Stimulated activated naive CD4-positive, alpha-beta T cell (primary cell): ENCODE measurements around the gene NR2F2.

Experiments
- DNase-seq, 6 experiments: peaks; one replicate each; lab custom pipeline; 2025; lab: John Stamatoyannopoulos, UW

Gene NR2F2

GRCh38 chr15:96332637-96333121 is 2.2 kb downstream of the NR2F2 start:
- no peak for DNase-seq

DNA sequence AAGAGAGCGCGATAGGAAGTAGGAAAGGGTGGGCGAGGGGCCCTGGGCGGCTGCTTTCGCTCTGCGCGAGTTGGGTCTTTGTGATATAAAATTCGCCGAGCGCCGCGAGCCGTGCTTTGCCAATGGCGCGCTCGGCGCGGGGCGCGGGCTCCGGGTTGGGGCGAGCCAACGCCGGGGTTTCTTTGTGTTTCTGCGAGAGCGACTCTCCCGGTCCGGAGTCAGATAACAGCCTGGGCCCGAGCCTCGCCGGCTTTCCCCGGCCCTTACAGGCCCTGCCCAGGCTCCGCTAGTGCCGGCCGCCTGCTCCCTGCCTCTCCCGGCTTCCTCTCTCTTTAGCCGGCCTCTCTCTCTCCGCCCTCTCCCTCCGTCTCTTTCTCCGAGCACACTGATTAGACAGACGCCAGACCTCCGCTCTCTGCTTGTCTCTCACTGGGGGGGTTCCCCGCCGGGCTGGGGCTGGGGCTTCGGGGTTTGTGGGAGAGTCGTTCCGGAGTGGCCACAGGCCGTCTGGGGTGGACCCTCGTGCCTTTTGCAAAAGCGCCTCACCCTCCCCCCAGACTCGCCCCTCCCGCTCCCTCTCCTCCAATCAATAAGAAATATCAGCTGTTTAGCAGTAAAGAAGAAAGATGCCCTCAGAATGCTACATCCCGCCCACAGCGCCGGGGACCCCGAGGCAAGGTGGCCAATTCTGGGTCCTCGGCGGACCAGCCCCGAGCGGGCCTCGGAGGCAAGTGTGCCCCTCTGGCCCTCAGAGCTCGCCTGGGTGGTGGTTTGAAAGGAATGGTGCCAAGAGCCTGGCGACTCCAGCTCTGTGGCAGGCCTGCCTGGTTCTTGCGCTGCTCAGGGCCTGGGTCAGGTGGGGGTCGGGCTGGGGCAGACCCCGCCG is 2.9 kb downstream of the NR2F2 start:
- no peak for DNase-seq

DNA sequence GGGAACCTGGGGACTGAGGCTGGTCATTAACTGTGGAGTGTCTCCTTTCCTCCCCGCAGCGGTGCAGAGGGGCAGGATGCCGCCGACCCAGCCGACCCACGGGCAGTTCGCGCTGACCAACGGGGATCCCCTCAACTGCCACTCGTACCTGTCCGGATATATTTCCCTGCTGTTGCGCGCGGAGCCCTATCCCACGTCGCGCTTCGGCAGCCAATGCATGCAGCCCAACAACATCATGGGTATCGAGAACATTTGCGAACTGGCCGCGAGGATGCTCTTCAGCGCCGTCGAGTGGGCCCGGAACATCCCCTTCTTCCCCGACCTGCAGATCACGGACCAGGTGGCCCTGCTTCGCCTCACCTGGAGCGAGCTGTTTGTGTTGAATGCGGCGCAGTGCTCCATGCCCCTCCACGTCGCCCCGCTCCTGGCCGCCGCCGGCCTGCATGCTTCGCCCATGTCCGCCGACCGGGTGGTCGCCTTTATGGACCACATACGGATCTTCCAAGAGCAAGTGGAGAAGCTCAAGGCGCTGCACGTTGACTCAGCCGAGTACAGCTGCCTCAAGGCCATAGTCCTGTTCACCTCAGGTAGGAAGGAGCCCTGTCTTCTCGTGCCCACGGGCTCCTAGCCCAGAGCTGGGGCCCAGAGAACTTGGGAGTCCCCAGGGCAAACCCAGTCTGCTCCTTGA is 3.7 kb downstream of the NR2F2 start:
- no peak for DNase-seq

GRCh38 chr15:96334705-96335410 is 4.4 kb downstream of the NR2F2 start:
- DNase-seq, result no peak

- DNase-seq, result no peak
Observed at GRCh38 chr15:96335411-96336024, 5.0 kb downstream of the NR2F2 start.

DNA sequence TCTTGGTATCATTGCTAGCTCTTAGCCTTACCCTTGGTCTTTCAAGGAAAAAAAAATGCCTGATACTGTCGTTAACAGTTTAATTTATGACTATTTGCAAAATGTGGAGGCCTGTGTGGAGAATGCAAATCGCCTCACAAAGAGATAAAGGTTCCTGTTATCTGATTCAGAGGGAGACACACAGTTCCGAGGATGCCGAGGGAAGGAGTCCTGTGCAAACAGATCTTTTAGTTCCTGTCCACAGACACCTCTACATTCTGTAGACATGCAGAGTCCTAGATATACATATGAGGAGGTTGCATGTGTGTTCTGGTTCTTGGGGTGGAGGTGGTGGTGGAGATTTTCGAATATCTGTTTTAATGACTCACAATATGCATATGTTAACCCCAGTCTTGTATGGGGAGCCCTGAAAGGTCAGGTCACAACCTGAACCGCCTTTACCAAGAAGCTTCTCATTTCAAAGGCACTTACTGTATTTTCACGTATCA is 5.7 kb downstream of the NR2F2 start:
- DNase-seq, result no peak

- DNase-seq, result no peak
Observed at GRCh38 chr15:96336596-96337364, 6.3 kb downstream of the NR2F2 start.

- no peak for DNase-seq
Observed at GRCh38 chr15:96337365-96338023, 7.0 kb downstream of the NR2F2 start.

DNA sequence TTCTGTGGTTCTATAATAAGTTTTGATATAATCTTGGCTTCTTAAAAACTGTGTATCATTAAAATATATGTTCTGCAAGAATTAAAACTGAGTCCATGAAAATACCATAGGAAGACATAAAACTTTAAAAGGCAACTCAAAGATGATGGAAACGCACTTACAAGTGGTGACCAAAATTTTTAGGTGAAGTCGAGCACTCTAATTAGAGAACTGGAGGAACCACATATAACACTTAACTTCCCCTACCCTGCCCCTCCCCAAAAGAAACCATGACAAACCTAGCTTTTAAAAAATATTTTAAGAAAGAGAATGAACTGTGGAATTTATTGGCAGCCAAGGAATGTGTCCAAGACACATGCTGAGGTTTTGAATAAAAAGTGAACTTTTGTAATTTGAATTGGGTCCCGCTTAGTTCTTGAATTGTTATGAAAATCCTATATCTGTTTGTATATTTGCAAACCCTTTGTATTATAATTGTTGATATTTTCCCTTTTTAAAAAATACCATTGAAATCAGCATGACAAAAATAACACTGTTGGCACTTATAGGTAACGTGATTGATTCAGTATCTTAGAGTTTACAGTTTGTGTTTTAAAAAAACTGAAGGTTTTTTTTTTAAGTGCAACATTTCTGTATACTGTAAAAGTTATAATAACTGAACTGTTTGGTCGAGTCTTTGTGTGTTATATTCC is 7.7 kb downstream of the NR2F2 start:
- DNase-seq, result no peak

DNA sequence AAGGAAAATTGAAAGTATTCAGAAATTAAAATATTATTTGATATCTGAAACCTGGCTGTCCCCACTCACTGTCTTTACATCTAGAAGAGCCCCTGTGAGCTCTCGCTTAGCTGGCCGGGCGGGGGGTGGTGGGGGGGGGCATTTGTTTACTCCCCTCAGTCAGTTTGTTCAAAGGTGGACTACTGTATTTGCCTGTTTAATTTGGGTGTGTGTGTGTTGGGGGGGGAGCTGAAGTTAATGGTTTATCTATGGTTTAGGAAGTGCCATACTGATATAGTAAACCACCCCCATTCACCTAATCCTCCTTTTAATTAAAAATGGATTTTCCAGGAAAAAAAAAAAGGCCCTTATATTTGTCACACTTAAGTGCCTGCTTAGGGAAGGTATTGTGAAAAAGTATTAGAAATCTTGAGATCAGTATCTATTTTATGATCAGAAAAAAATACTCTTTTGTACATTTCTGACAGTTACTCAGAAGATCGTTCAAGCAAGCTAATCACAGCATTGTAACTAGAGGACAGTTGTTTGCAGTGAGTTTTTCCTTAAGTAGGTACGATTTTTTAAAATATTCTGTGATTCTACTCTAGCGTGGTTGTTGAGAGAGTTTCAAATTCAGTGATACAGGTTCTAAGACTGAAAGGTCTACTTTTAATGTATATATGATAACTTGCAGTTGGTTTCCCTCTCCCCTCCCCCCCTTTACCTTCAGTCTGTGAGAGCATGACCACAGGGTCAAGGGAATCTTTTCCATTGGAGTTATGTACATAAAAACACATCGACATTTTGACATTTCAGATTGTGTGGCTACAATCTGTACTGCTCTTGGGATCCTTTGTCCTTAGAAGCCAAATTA is 8.5 kb downstream of the NR2F2 start:
- no peak for DNase-seq

GRCh38 chr15:96339619-96340347 is 9.3 kb downstream of the NR2F2 start:
- no peak for DNase-seq

- DNase-seq, result no peak
Observed at GRCh38 chr15:96340348-96340597, 9.8 kb downstream of the NR2F2 start.

GRCh38 chr15:96340598-96341512 is 10.4 kb downstream of the NR2F2 start:
- no peak for DNase-seq

GRCh38 chr15:96341513-96342405 is 11.3 kb downstream of the NR2F2 start:
- DNase-seq, result no peak

DNA sequence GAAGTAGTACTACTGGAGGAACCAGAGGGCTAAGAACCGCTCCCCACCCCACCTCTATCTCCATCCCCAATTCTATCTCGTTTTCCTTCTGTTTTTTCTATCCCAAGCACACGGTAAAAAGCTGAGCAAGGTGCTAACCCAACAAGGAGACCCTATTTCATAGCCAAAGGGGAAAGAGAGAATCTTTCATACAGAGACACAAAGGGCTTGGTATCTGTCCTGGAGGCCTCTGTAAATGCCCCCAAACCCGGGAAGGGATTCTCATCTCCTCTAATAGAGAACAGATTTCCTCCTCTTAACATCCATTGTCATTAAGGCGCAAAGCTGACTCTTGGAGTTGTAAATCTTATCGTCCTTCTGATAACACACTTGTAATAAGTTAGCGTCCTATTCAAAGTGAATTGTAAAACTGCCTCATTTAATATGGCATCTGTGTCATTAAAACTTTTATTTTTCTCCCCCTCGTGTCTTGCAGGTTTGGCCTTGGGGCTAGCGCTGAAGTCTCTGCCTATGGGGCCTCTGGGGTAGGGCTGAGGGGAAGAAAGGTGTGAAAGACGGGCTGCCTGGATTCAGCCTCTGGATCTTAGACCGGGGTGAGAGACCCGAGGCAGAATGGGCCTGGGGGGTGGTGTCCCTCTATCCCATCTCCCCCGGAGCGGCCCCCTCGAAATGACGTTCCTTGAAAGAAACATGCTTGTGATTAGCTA is 12.1 kb downstream of the NR2F2 start:
- no peak for DNase-seq
